Liver (tissue), 3 donors: ENCODE measurements around the gene RCAN3.
"Not testable (repeated sequence)": the region's sequence is repeated elsewhere in the genome, so short reads cannot be mapped to it uniquely, and the experiment has no call there.

Source experiments
- ATF3 ChIP-seq: IDR thresholded peaks from 2 replicates; pipeline ENCODE4 v1.6.1; 2016; ENCODE audit warnings: antibody characterized with exemption
- CTCF ChIP-seq: fragments of 150-350 bp; IDR thresholded peaks from 2 replicates; pipeline ENCODE4 v1.5.1; 2017; ENCODE audit warnings: improper control_type of control experiment, low read depth, low read length; ENCODE audit not compliant: missing input control
- EGR1 ChIP-seq, 2 donors: IDR thresholded peaks; 2 replicates each; pipeline ENCODE4 v1.6.1; 2016 to 2018; ENCODE audit warnings: antibody characterized with exemption in 2 of 2, low read depth in 2 of 2
- FOXA1 ChIP-seq: IDR thresholded peaks from 2 replicates; pipeline ENCODE4 v1.6.1; 2016; ENCODE audit warnings: antibody characterized with exemption
- GABPA ChIP-seq, 2 donors: IDR thresholded peaks in 1 of 2; conservative IDR thresholded peaks in 1 of 2; 2 replicates each; pipeline ENCODE4 v1.6.1; 2016; ENCODE audit warnings: antibody characterized with exemption in 2 of 2, mild to moderate bottlenecking in 1 of 2, moderate library complexity in 1 of 2
- HNF4A ChIP-seq, 2 donors: conservative IDR thresholded peaks; 2 replicates each; pipeline ENCODE4 v1.6.1; 2016; ENCODE audit warnings: antibody characterized with exemption in 2 of 2, mild to moderate bottlenecking in 2 of 2
- MAX ChIP-seq: IDR thresholded peaks from 2 replicates; pipeline ENCODE4 v1.6.1; 2016; ENCODE audit warnings: antibody characterized with exemption
- REST ChIP-seq: IDR thresholded peaks from 2 replicates; pipeline ENCODE4 v1.6.1; 2016; ENCODE audit warnings: antibody characterized with exemption, mild to moderate bottlenecking
- SP1 ChIP-seq: IDR thresholded peaks from 2 replicates; pipeline ENCODE4 v1.6.1; 2018; ENCODE audit warnings: antibody characterized with exemption, mild to moderate bottlenecking
- TAF1 ChIP-seq: conservative IDR thresholded peaks from 2 replicates; pipeline ENCODE4 v1.6.1; 2016; ENCODE audit warnings: antibody characterized with exemption, mild to moderate bottlenecking
- YY1 ChIP-seq: IDR thresholded peaks from 2 replicates; pipeline ENCODE4 v1.6.1; 2016; ENCODE audit warnings: antibody characterized with exemption, mild to moderate bottlenecking
- donor health status: healthy.
- donor health status: healthy.

GRCh38 chr1:24488159-24488558 is 14.5 kb upstream of the RCAN3 start:
- TF ChIP-seq EGR1 (IDR thresholded peaks at IDR 0.05; ENCODE audit: low read depth in 2 of 2); YY1; CTCF; TAF1; GABPA (IDR thresholded peaks at IDR 0.05 in 1 of 2, conservative IDR thresholded peaks at IDR 0.05 in 1 of 2); REST; MAX; FOXA1; SP1; HNF4A (conservative IDR thresholded peaks at IDR 0.05); ATF3: not testable (repeated sequence)
